ENCODE data around the gene TRIM50.
"Not testable (repeated sequence)": the region's sequence is repeated elsewhere in the genome, so short reads cannot be mapped to it uniquely, and the experiment has no call there.

DNA sequence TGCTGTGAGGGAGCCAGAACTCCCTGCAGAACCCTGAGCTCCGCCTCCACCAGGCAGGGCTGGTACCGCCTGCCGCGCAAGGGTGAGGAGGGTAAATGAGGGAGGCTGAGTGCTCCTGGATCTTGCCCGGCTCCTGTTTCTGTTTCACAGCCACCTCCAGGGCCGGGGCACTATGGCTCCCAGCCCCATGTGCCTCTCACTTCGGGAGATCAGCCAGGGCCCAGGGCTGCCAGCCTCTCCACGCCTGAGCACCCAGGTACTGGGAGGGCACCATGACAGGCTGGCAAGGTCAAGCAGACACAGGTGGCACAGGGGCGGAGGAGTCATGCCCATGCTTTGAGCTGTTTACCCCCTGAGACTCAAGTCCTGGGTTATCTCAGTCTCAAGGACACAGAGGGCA, 8.3 kb downstream of the TRIM50 start:
- TF ChIP-seq, protein P1, sequence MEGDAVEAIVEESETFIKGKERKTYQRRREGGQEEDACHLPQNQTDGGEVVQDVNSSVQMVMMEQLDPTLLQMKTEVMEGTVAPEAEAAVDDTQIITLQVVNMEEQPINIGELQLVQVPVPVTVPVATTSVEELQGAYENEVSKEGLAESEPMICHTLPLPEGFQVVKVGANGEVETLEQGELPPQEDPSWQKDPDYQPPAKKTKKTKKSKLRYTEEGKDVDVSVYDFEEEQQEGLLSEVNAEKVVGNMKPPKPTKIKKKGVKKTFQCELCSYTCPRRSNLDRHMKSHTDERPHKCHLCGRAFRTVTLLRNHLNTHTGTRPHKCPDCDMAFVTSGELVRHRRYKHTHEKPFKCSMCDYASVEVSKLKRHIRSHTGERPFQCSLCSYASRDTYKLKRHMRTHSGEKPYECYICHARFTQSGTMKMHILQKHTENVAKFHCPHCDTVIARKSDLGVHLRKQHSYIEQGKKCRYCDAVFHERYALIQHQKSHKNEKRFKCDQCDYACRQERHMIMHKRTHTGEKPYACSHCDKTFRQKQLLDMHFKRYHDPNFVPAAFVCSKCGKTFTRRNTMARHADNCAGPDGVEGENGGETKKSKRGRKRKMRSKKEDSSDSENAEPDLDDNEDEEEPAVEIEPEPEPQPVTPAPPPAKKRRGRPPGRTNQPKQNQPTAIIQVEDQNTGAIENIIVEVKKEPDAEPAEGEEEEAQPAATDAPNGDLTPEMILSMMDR (IDR thresholded peaks at IDR 0.05; ENCODE audit: low read length) = not testable (repeated sequence)
- not testable (repeated sequence) for TF ChIP-seq EZH2 (IDR thresholded peaks at IDR 0.05; ENCODE audit: borderline replicate concordance, low read length)
